Eye (tissue), 1 donor: Measurements from ENCODE around the gene SEC22B.
"Not testable (repeated sequence)": the region's sequence is repeated elsewhere in the genome, so short reads cannot be mapped to it uniquely, and the experiment has no call there.

Experiments used
- DNase-seq: peaks from one replicate; pipeline ENCODE4 v3.0.0-alpha.2; 2015

SEC22B gene

GRCh38 chr1:120144626-120145025, 31.7 kb downstream of the SEC22B start:
- DNase-seq: not testable (repeated sequence)

- not testable (repeated sequence) for DNase-seq
Measured at GRCh38 chr1:120144169-120144568, 32.2 kb downstream of the SEC22B start.

- not testable (repeated sequence) for DNase-seq
Measured at GRCh38 chr1:120143334-120143733, 33.0 kb downstream of the SEC22B start.

- peak; percentile 29 for DNase-seq
Measured at GRCh38 chr1:120142512-120143263, 33.6 kb downstream of the SEC22B start.

- DNase-seq: not testable (repeated sequence)
Measured at GRCh38 chr1:120141865-120142264, 34.5 kb downstream of the SEC22B start.

GRCh38 chr1:120140656-120141265, 35.6 kb downstream of the SEC22B start:
- DNase-seq: not testable (repeated sequence)

GRCh38 chr1:120136086-120136485, 40.2 kb downstream of the SEC22B start:
- DNase-seq: not testable (repeated sequence)

GRCh38 chr1:120133928-120134325, 42.4 kb downstream of the SEC22B start:
- not testable (repeated sequence) for DNase-seq

GRCh38 chr1:120133228-120133927, 42.9 kb downstream of the SEC22B start:
- no peak for DNase-seq

- not testable (repeated sequence) for DNase-seq
Measured at GRCh38 chr1:120132406-120132763, 43.9 kb downstream of the SEC22B start.

- DNase-seq: peak; percentile 30
Measured at GRCh38 chr1:120131611-120132405, 44.5 kb downstream of the SEC22B start.

- DNase-seq: not testable (repeated sequence)
Measured at GRCh38 chr1:120127921-120128320, 48.4 kb downstream of the SEC22B start.

GRCh38 chr1:120126216-120126615, 50.1 kb downstream of the SEC22B start:
- not testable (repeated sequence) for DNase-seq

- not testable (repeated sequence) for DNase-seq
Measured at GRCh38 chr1:120124628-120125027, 51.7 kb downstream of the SEC22B start.

- not testable (repeated sequence) for DNase-seq
Measured at GRCh38 chr1:120123813-120124510, 52.4 kb downstream of the SEC22B start.

GRCh38 chr1:120122262-120122893, 53.9 kb downstream of the SEC22B start:
- not testable (repeated sequence) for DNase-seq

- DNase-seq: not testable (repeated sequence)
Measured at GRCh38 chr1:120121830-120122229, 54.5 kb downstream of the SEC22B start.

- not testable (repeated sequence) for DNase-seq
Measured at GRCh38 chr1:120120525-120120924, 55.8 kb downstream of the SEC22B start.

- not testable (repeated sequence) for DNase-seq
Measured at GRCh38 chr1:120117371-120118177, 58.7 kb downstream of the SEC22B start.

GRCh38 chr1:120116094-120116493, 60.2 kb downstream of the SEC22B start:
- not testable (repeated sequence) for DNase-seq

GRCh38 chr1:120113134-120113533, 63.2 kb downstream of the SEC22B start:
- not testable (repeated sequence) for DNase-seq
